Gastrocnemius medialis (tissue), 4 donors: ENCODE measurements around the gene CXorf58. TPM values are rescaled to one million over a fixed set of nuclear protein-coding genes. Genes with fewer than 3 reads are reported as not detected.

Source experiments
- ATAC-seq, 2 donors: fragments of 150-250 bp; one replicate each; pipeline ENCODE4 v1.9.1; 2016
- DNase-seq, 2 donors: peaks; one replicate each; pipeline ENCODE4 v3.0.0-alpha.2; 2019
- H3K27ac ChIP-seq, 4 donors: fragments of 200-600 bp; sonication (generic); 1 replicate in 1 of 4; 2 replicates in 3 of 4; pipeline ENCODE4 v1.5.1; 2016 to 2018; ENCODE audit warnings: mild to moderate bottlenecking in 2 of 4, moderate library complexity in 1 of 4
- H3K27me3 ChIP-seq, 3 donors: fragments of 200-600 bp; sonication (generic) in 2 of 3; 1 replicate in 1 of 3; 2 replicates in 2 of 3; pipeline versions ENCODE4 v1.5.1 to v1.6.0; 2016 to 2019; ENCODE audit warnings: mild to moderate bottlenecking in 1 of 3, moderate library complexity in 1 of 3
- H3K36me3 ChIP-seq, 2 donors: fragments of 200-600 bp; sonication (generic) in 1 of 2; one replicate each; pipeline ENCODE4 v1.5.1; 2017 to 2018
- H3K4me1 ChIP-seq, 2 donors: fragments of 200-600 bp; sonication (generic) in 1 of 2; one replicate each; pipeline ENCODE4 v1.5.1; 2016 to 2017; ENCODE audit warnings: mild to moderate bottlenecking in 2 of 2
- H3K4me3 ChIP-seq, 4 donors: fragments of 200-600 bp; sonication (generic) in 3 of 4; 1 replicate in 1 of 4; 2 replicates in 3 of 4; pipeline ENCODE4 v1.5.1; 2016 to 2019; ENCODE audit warnings: mild to moderate bottlenecking in 2 of 4
- H3K9me3 ChIP-seq, 3 donors: fragments of 200-600 bp; sonication (generic) in 2 of 3; 1 replicate in 1 of 3; 2 replicates in 2 of 3; pipeline ENCODE4 v1.5.1; 2016 to 2019
- CTCF ChIP-seq, 5 experiments: fragments of 450-650 bp in 3 of 5; fragments of 200-600 bp in 2 of 5; sonication (generic) in 2 of 5; IDR thresholded peaks in 4 of 5; conservative IDR thresholded peaks in 1 of 5; 1 replicate in 4 of 5; 2 replicates in 1 of 5; pipeline ENCODE4 v1.5.1; 2016 to 2019; ENCODE audit warnings: antibody characterized with exemption in 5 of 5, mild to moderate bottlenecking in 3 of 5, moderate library complexity in 3 of 5
- POLR2A ChIP-seq, 2 donors: fragments of 450-650 bp; IDR thresholded peaks; one replicate each; pipeline ENCODE4 v1.6.1; 2017; ENCODE audit warnings: antibody characterized with exemption in 2 of 2, mild to moderate bottlenecking in 2 of 2, moderate library complexity in 2 of 2
- in situ Hi-C, 4 donors: fragments of 200-750 bp; cut with MboI; loops; one replicate each; pipeline versions ENCODE4 v1.15.0 to v1.8.0; 2017; ENCODE audit warnings: low sequenced_read_pairs in 4 of 4
- intact Hi-C: fragments of 100-400 bp; cut with DNase I; formaldehyde crosslinking; loops from one replicate; pipeline ENCODE4 v1.15.1; 2023; ENCODE audit warnings: low total_unique reads
- total RNA-seq, 4 donors: library from RNA; depleted of rRNA; stranded (reverse); fragments of >200 nt; gene quantifications; one replicate each; pipeline versions ENCODE4 v1.1.0 to v1.2.3, GENCODE V29; 2016

CXorf58 gene
- total RNA-seq, 4 donors from 2014 or later: 3.1 TPM; not detected in 3

DNA sequence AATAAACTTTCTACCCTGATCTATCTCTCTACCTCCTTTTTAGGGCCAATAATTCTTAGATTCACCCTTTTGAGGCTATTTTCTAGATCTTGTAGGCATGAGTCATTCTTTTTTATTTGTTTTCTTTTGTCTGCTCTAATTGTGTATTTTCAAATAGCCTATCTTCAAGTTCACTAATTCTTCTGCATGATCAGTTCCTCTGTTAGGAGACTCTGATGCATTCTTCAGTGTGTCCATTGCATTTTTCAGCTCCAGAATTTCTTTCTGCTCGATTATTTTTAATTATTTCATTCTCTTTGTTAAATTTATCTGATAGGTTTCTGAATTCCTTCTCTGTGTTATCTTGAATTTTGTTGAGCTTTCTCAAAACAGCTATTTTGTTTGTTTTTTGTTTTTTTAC lies 11.3 kb downstream of the CXorf58 start:
- Histone ChIP-seq H3K36me3 (no peaks in the 10 kb centered on the region), H3K27me3 (no peaks in the 10 kb centered on the region), H3K9me3 (peaks cover 0 to 4% (median 0%) of the 10 kb centered on the region in 3 donors), H3K4me1 (no peaks in the 10 kb centered on the region), H3K4me3 (no peak overlapping the region), H3K27ac (no peak overlapping the region)
- intact Hi-C loops: no loop called here
- in situ Hi-C loops: loop anchor here in 3 of 4 donors (10.0 to 25.0 kb wide), 4 partner anchors 93 to 316 kb away; partner anchors contain the start of gene EIF2S3 (in 1 of the 3)
- ATAC-seq: no peak
- TF ChIP-seq POLR2A (IDR thresholded peaks at IDR 0.05) (no peak), CTCF (IDR thresholded peaks at IDR 0.05 in 4 of 5, conservative IDR thresholded peaks at IDR 0.05 in 1 of 5) (no peak)
- no peak for DNase-seq

DNA sequence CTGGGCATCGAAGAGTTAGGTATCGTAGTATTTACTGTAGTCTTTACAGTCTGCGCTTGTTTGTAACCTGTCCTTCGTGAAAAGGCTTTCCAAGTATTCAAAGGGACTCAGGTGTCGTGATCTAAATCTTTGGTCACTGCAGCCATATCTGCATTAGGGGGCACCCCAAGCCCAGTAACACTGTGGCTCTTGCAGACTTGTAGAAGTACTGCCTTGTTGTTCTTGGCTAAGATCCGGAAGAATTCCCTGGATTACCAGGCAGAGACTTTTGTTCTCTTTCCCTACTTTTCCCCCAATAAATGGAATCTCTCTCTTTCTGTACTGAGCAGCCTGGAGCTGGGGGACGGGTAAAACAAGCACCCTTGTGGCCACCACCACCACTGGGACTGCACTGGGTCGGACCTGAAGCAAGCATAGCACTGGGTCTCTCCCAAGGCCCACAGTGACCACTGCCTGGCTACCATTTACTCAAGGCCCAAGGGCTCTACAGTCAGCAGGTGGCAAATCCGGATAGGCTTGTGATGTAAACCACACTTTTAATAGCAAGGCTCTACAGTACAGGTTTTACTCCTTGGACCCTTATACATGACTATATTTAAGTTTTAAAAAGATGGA lies 12.0 kb downstream of the CXorf58 start:
- Histone ChIP-seq H3K4me1 (no peaks in the 10 kb centered on the region), H3K4me3 (no peak overlapping the region), H3K27ac (no peak overlapping the region), H3K36me3 (no peaks in the 10 kb centered on the region), H3K9me3 (peaks cover 0 to 4% (median 0%) of the 10 kb centered on the region in 3 donors), H3K27me3 (no peaks in the 10 kb centered on the region)
- TF ChIP-seq CTCF (IDR thresholded peaks at IDR 0.05 in 4 of 5, conservative IDR thresholded peaks at IDR 0.05 in 1 of 5) (no peak), POLR2A (IDR thresholded peaks at IDR 0.05) (no peak)
- ATAC-seq: no peak
- no peak for DNase-seq
- in situ Hi-C loops: loop anchor here in 3 of 4 donors (10.0 to 25.0 kb wide), 4 partner anchors 92 to 315 kb away; partner anchors contain the start of gene EIF2S3 (in 1 of the 3)
- intact Hi-C loops: no loop called here

- TF ChIP-seq CTCF (IDR thresholded peaks at IDR 0.05 in 4 of 5, conservative IDR thresholded peaks at IDR 0.05 in 1 of 5) (no peak), POLR2A (IDR thresholded peaks at IDR 0.05) (no peak)
- in situ Hi-C loops: no loop called here
Observed at GRCh38 chrX:23926015-23926414, 18.2 kb downstream of the CXorf58 start.

GRCh38 chrX:23930894-23931604 lies 23.2 kb downstream of the CXorf58 start:
- Histone ChIP-seq H3K36me3 (no peaks in the 10 kb centered on the region), H3K4me3 (no peak overlapping the region), H3K27me3 (no peaks in the 10 kb centered on the region), H3K4me1 (no peaks in the 10 kb centered on the region), H3K9me3 (no peaks in the 10 kb centered on the region), H3K27ac (no peak overlapping the region)
- intact Hi-C loops: no loop called here
- no peak for DNase-seq
- in situ Hi-C loops: no loop called here
- TF ChIP-seq POLR2A (IDR thresholded peaks at IDR 0.05) (no peak), CTCF (IDR thresholded peaks at IDR 0.05 in 4 of 5, conservative IDR thresholded peaks at IDR 0.05 in 1 of 5) (no peak)
- ATAC-seq: no peak

More at GRCh38 chrX:23926015-23926414, 18.2 kb downstream of the CXorf58 start:
- ATAC-seq (no peak), DNase-seq (no peak)
- intact Hi-C loops: no loop called here
- Histone ChIP-seq H3K36me3 (no peaks in the 10 kb centered on the region), H3K4me1 (no peaks in the 10 kb centered on the region), H3K4me3 (no peak overlapping the region), H3K27ac (no peak overlapping the region), H3K27me3 (no peaks in the 10 kb centered on the region), H3K9me3 (no peaks in the 10 kb centered on the region)
